Breast epithelium (tissue), 4 donors: Measurements from ENCODE around the gene CRELD1. TPM values are rescaled to one million over a fixed set of nuclear protein-coding genes. Genes with fewer than 3 reads are reported as not detected.
"Not testable (repeated sequence)": the region's sequence is repeated elsewhere in the genome, so short reads cannot be mapped to it uniquely, and the experiment has no call there.

ENCODE experiments used
- DNase-seq, 2 donors: peaks; one replicate each; pipeline ENCODE4 v3.0.0-alpha.2; 2019; ENCODE audit warnings: low spot score in 2 of 2
- H3K27ac ChIP-seq, 2 donors: fragments of 200-600 bp; sonication (generic) in 1 of 2; one replicate each; pipeline ENCODE4 v1.5.1; 2016 to 2019; ENCODE audit warnings: mild to moderate bottlenecking in 1 of 2
- H3K27me3 ChIP-seq, 2 donors: fragments of 200-600 bp; sonication (generic) in 1 of 2; one replicate each; pipeline versions ENCODE4 v1.5.1 to v1.6.0; 2017 to 2019; ENCODE audit warnings: control low read depth in 1 of 2, mild to moderate bottlenecking in 1 of 2
- H3K36me3 ChIP-seq: fragments of 200-600 bp; one replicate; pipeline ENCODE4 v1.5.1; 2019
- H3K4me1 ChIP-seq, 2 donors: fragments of 200-600 bp; sonication (generic); one replicate each; pipeline ENCODE4 v1.5.1; 2016 to 2019; ENCODE audit warnings: control low read depth in 1 of 2
- H3K4me3 ChIP-seq, 3 donors: fragments of 200-600 bp; sonication (generic); 1 replicate in 2 of 3; 2 replicates in 1 of 3; pipeline ENCODE4 v1.5.1; 2016 to 2019; ENCODE audit warnings: mild to moderate bottlenecking in 3 of 3, moderate library complexity in 2 of 3
- H3K9me3 ChIP-seq, 2 donors: fragments of 200-600 bp; sonication (generic) in 1 of 2; one replicate each; pipeline ENCODE4 v1.5.1; 2016 to 2019; ENCODE audit warnings: control low read depth in 1 of 2
- CTCF ChIP-seq, 3 donors: fragments of 450-650 bp; IDR thresholded peaks; one replicate each; pipeline ENCODE4 v1.5.1; 2016 to 2017; ENCODE audit warnings: antibody characterized with exemption in 3 of 3, mild to moderate bottlenecking in 3 of 3, moderate library complexity in 3 of 3
- POLR2A ChIP-seq: fragments of 450-650 bp; IDR thresholded peaks from one replicate; pipeline ENCODE4 v1.6.1; 2016; ENCODE audit warnings: antibody characterized with exemption, mild to moderate bottlenecking, moderate library complexity
- POLR2AphosphoS5 ChIP-seq, 3 donors: sonication (generic); formaldehyde crosslinking; IDR thresholded peaks; one replicate each; pipeline ENCODE4 v1.6.1; 2017; ENCODE audit warnings: antibody characterized with exemption in 3 of 3
- intact Hi-C: fragments of 100-400 bp; cut with DNase I; formaldehyde crosslinking; loops from one replicate; pipeline ENCODE4 v1.15.1; 2023; ENCODE audit warnings: low total_unique reads
- total RNA-seq, 3 donors: library from RNA; depleted of rRNA; stranded (reverse); fragments of >200 nt; gene quantifications; one replicate each; pipeline ENCODE4 v1.1.0, GENCODE V29; 2016

The CRELD1 gene
- total RNA-seq, 3 donors from 2014 or later = 33.6 to 52.4 (median 44.6) TPM

DNA sequence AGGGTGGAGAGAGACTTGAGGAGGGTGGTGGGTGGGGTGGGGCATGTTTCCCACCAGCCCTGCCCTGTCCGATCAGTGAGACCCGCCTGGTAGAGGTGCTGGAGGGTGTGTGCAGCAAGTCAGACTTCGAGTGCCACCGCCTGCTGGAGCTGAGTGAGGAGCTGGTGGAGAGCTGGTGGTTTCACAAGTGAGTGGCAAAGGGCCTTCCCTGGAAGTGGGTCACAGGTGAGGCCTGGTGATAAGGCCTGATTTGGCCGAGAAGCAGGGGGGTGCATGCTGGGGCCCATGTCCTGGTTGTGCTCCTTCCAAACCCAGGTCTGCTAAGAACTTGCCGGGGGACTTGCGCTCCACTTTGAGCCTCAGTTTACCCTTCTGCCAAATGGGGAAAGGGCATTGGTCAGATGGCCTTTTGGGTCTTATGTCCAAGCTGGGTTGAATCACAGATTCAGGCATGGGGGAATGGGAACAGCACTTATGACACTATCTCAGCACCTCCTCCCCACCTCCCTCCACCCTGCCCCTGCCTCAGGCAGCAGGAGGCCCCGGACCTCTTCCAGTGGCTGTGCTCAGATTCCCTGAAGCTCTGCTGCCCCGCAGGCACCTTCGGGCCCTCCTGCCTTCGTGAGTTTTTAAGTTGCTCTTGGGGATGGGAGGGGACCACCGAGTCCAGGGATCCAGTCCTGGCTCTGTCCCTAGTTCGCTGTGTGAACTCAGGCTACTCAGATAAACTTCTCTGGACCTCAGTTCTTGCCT lies 4.0 kb downstream of the CRELD1 start:
- H3K4me3 ChIP-seq = no peak overlapping the region
- DNase-seq = no peak
- intact Hi-C loops = no loop called here
- no peaks in the 10 kb centered on the region for H3K27me3 ChIP-seq
- no peak overlapping the region for H3K27ac ChIP-seq
- H3K36me3 ChIP-seq = no peaks in the 10 kb centered on the region
- peaks cover 0 to 20% of the 10 kb centered on the region in 2 donors for H3K4me1 ChIP-seq
- H3K9me3 ChIP-seq = no peaks in the 10 kb centered on the region
- no peak for TF ChIP-seq POLR2A
- no peak for TF ChIP-seq POLR2AphosphoS5 (IDR thresholded peaks at IDR 0.05)
- no peak for TF ChIP-seq CTCF (IDR thresholded peaks at IDR 0.05)

- TF ChIP-seq POLR2AphosphoS5 (IDR thresholded peaks at IDR 0.05) (no peak), POLR2A (no peak), CTCF (IDR thresholded peaks at IDR 0.05) (no peak)
- H3K27me3 ChIP-seq = no peaks in the 10 kb centered on the region
Measured at GRCh38 chr3:9938966-9939365, 5.3 kb downstream of the CRELD1 start.

DNA sequence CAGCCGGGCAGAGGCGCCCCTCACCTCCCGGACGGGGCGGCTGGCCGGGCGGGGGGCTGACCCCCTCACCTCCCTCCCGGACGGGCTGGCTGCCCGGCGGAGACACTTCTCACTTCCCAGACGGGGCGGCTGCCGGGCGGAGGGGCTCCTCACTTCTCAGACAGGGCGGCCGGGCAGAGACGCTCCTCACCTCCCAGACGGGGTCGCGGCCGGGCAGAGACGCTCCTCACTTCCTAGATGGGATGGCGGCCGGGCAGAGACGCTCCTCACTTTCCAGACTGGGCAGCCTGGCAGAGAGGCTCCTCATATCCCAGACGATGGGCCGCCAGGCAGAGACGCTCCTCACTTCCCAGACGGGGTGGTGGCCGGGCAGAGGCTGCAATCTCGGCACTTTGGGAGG lies 6.3 kb downstream of the CRELD1 start:
- DNase-seq, H3K27ac ChIP-seq, H3K9me3 ChIP-seq, H3K4me3 ChIP-seq, H3K36me3 ChIP-seq, H3K27me3 ChIP-seq: not testable (repeated sequence)
- intact Hi-C loops = loop anchor here (10.0 kb wide), 1 partner anchor 95 kb away; the partner anchor contains the start of gene RPUSD3
- peaks cover 0 to 13% of the 10 kb centered on the region in 2 donors for H3K4me1 ChIP-seq

More at GRCh38 chr3:9938966-9939365, 5.3 kb downstream of the CRELD1 start:
- Histone ChIP-seq H3K27ac (no peak overlapping the region), H3K36me3 (no peaks in the 10 kb centered on the region), H3K4me1 (peaks cover 0 to 20% of the 10 kb centered on the region in 2 donors), H3K4me3 (no peak overlapping the region), H3K9me3 (no peaks in the 10 kb centered on the region)
- DNase-seq = no peak
- intact Hi-C loops = no loop called here

DNA sequence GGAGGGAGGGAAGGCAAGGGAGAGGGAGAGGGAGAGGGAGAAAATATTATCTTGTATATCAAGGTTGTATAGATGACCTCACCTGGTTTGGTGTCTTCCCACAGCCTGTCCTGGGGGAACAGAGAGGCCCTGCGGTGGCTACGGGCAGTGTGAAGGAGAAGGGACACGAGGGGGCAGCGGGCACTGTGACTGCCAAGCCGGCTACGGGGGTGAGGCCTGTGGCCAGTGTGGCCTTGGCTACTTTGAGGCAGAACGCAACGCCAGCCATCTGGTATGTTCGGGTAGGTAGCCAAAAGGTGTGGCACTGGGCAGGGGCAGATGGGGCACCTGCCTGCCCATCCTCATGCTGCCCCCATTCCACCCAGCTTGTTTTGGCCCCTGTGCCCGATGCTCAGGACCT lies 7.1 kb downstream of the CRELD1 start:
- Histone ChIP-seq H3K27me3 (no peaks in the 10 kb centered on the region), H3K36me3 (no peaks in the 10 kb centered on the region), H3K9me3 (no peaks in the 10 kb centered on the region), H3K4me1 (peaks cover 0 to 4% of the 10 kb centered on the region in 2 donors), H3K27ac (peak overlapping the region in 1 of 2 donors; percentile 48), H3K4me3 (no peak overlapping the region)
- DNase-seq = no peak
- TF ChIP-seq POLR2A = no peak
- no peak for TF ChIP-seq POLR2AphosphoS5 (IDR thresholded peaks at IDR 0.05)
- no peak for TF ChIP-seq CTCF (IDR thresholded peaks at IDR 0.05)
- intact Hi-C loops = loop anchor here (10.0 kb wide), 1 partner anchor 96 kb away; the partner anchor contains the start of gene RPUSD3

DNA sequence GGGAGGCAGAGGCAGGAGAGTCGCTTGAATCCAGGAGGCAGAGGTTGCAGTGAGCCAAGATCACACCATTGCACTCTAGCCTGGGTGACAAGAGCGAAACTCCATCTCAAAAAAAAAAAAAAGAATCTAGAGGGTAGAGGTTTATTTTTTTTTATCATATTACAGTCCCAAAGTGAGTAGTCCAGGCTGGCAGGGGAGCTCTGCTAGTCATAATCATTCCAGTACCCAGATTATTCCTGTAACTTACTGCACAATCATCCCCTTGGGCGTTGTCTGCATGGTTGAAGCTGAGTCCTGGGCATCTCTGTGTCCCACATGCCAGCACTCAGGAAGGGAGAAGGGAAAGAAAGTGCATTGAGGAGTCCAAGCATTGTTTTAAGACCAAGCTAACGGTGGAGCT lies 8.5 kb downstream of the CRELD1 start:
- Histone ChIP-seq H3K4me1 (no peaks in the 10 kb centered on the region), H3K4me3 (no peak overlapping the region), H3K36me3 (no peaks in the 10 kb centered on the region), H3K27ac (peak overlapping the region in 1 of 2 donors; percentile 48), H3K27me3 (no peaks in the 10 kb centered on the region), H3K9me3 (no peaks in the 10 kb centered on the region)
- intact Hi-C loops = loop anchor here (10.0 kb wide), 1 partner anchor 97 kb away; the partner anchor contains the start of gene RPUSD3
- TF ChIP-seq POLR2AphosphoS5 (IDR thresholded peaks at IDR 0.05) = no peak
- TF ChIP-seq POLR2A = no peak
- TF ChIP-seq CTCF (IDR thresholded peaks at IDR 0.05) = no peak
- no peak for DNase-seq
